K562 (cell line): Measurements from ENCODE around the gene HJV. TPM values are rescaled to one million over a fixed set of nuclear protein-coding genes. Genes with fewer than 3 reads are reported as not detected.

Experiments
- ARHGAP35 ChIP-seq: fragments of 450-650 bp; IDR thresholded peaks from 2 replicates; pipeline ENCODE4 v1.6.1; 2018; ENCODE audit not compliant: partially characterized antibody
- CBX2 ChIP-seq: fragments of 200-600 bp; sonication (generic); IDR thresholded peaks from one replicate; pipeline ENCODE4 v1.6.1; 2012; ENCODE audit warnings: mild to moderate bottlenecking, low read length, inconsistent platforms; ENCODE audit not compliant: insufficient read depth, poor library complexity, severe bottlenecking
- CBX5 ChIP-seq: IDR thresholded peaks from 2 replicates; pipeline ENCODE4 v1.6.1; 2014; ENCODE audit warnings: low read depth, borderline replicate concordance
- CHD2 ChIP-seq: IDR thresholded peaks from 2 replicates; pipeline ENCODE4 v1.6.1; 2011; ENCODE audit warnings: low read depth, low read length
- DIDO1 ChIP-seq: fragments of 450-650 bp; IDR thresholded peaks from 2 replicates; pipeline ENCODE4 v1.6.1; 2016; ENCODE audit warnings: low read depth, missing biosample characterization, missing genetic modification characterization
- ETV1 ChIP-seq: fragments of 450-650 bp; conservative IDR thresholded peaks from 2 replicates; pipeline ENCODE4 v1.6.1; 2016; ENCODE audit warnings: missing genetic modification characterization, control low read depth, low read depth, missing compliant biosample characterization
- GABPB1 ChIP-seq: sonication (generic); formaldehyde crosslinking; IDR thresholded peaks from 2 replicates; pipeline ENCODE4 v1.8.0; 2022; ENCODE audit warnings: mild to moderate bottlenecking, missing genetic modification reagents
- GATAD2A ChIP-seq: fragments of 450-650 bp; IDR thresholded peaks from 2 replicates; pipeline ENCODE4 v1.6.1; 2017
- GTF2E2 ChIP-seq: fragments of 200-800 bp; sonication (Bioruptor generic); IDR thresholded peaks from 2 replicates; pipeline ENCODE4 v1.6.1; 2016; ENCODE audit warnings: missing genetic modification characterization, missing compliant biosample characterization
- HDAC2 ChIP-seq: fragments of 450-650 bp; IDR thresholded peaks from 2 replicates; pipeline ENCODE4 v1.6.1; 2016; ENCODE audit warnings: mild to moderate bottlenecking
- ILF3 ChIP-seq: fragments of 450-650 bp; IDR thresholded peaks from 2 replicates; pipeline ENCODE4 v1.6.1; 2018; ENCODE audit warnings: antibody characterized with exemption, mild to moderate bottlenecking, moderate library complexity, borderline replicate concordance
- JUND ChIP-seq, 2 experiments: IDR thresholded peaks; 2 replicates in 1 of 2; 3 replicates in 1 of 2; pipeline ENCODE4 v1.6.1; 2011; ENCODE audit warnings: borderline replicate concordance in 2 of 2, low read depth in 2 of 2, low read length in 2 of 2, improper control_type of control experiment in 1 of 2, missing biosample characterization in 1 of 2, missing genetic modification characterization in 1 of 2, missing genetic modification reagents in 1 of 2
- KDM4B ChIP-seq, 2 experiments: fragments of 450-650 bp in 1 of 2; sonication (generic) in 1 of 2; IDR thresholded peaks; 2 replicates each; pipeline ENCODE4 v1.6.1; 2016 to 2017; ENCODE audit warnings: borderline replicate concordance in 2 of 2, antibody characterized with exemption in 1 of 2, low read depth in 1 of 2, mild to moderate bottlenecking in 1 of 2
- KDM5B ChIP-seq: fragments of 200-600 bp; sonication (generic); IDR thresholded peaks from 2 replicates; pipeline ENCODE4 v1.6.1; 2012; ENCODE audit warnings: low read depth, mild to moderate bottlenecking, moderate library complexity, low read length, control low read depth, inconsistent platforms; ENCODE audit not compliant: insufficient replicate concordance
- MAFK ChIP-seq: IDR thresholded peaks from 2 replicates; pipeline ENCODE4 v1.6.1; 2011; ENCODE audit warnings: low read length, improper control_type of control experiment
- NFIC ChIP-seq: fragments of 450-650 bp; IDR thresholded peaks from 2 replicates; pipeline ENCODE4 v1.6.1; 2017; ENCODE audit warnings: mild to moderate bottlenecking, inconsistent platforms
- PHB2 ChIP-seq: fragments of 450-650 bp; IDR thresholded peaks from 2 replicates; pipeline ENCODE4 v1.6.1; 2017; ENCODE audit warnings: low read depth
- RCOR1 ChIP-seq, 2 experiments: IDR thresholded peaks; 2 replicates each; pipeline ENCODE4 v1.6.1; 2012; ENCODE audit warnings: low read depth in 2 of 2, low read length in 2 of 2, borderline replicate concordance in 1 of 2, improper control_type of control experiment in 1 of 2
- SMAD2 ChIP-seq: fragments of 150-350 bp; IDR thresholded peaks from 2 replicates; pipeline ENCODE4 v1.6.1; 2014; ENCODE audit warnings: low read depth, mild to moderate bottlenecking, low read length
- SP1 ChIP-seq: sonication (generic); formaldehyde crosslinking; IDR thresholded peaks from 2 replicates; pipeline ENCODE4 v1.8.1; 2022; ENCODE audit warnings: mild to moderate bottlenecking, missing genetic modification reagents
- STAT5B ChIP-seq: fragments of 250-450 bp; sonication (Bioruptor Pico); IDR thresholded peaks from 2 replicates; pipeline ENCODE4 v1.8.0; 2021; ENCODE audit warnings: mild to moderate bottlenecking, inconsistent platforms
- TBL1XR1 ChIP-seq, 2 experiments: IDR thresholded peaks; 2 replicates each; pipeline ENCODE4 v1.6.1; 2012; ENCODE audit warnings: improper control_type of control experiment in 2 of 2, low read length in 2 of 2, mild to moderate bottlenecking in 1 of 2
- YBX1 ChIP-seq: fragments of 450-650 bp; IDR thresholded peaks from 2 replicates; pipeline ENCODE4 v1.7.1; 2016; ENCODE audit warnings: mild to moderate bottlenecking
- ZFX ChIP-seq: sonication (generic); formaldehyde crosslinking; IDR thresholded peaks from 2 replicates; pipeline ENCODE4 v1.8.0; 2022; ENCODE audit warnings: mild to moderate bottlenecking, missing genetic modification reagents, moderate library complexity
- ZNF3 ChIP-seq: fragments of 250-450 bp; sonication (Bioruptor Pico); IDR thresholded peaks from 2 replicates; pipeline ENCODE4 v1.5.0; 2021; ENCODE audit warnings: mild to moderate bottlenecking, moderate library complexity
- ZNF311 ChIP-seq: fragments of 250-450 bp; sonication (Bioruptor Pico); IDR thresholded peaks from 2 replicates; pipeline ENCODE4 v1.4.0; 2020; ENCODE audit warnings: mild to moderate bottlenecking, moderate library complexity
- ZNF589 ChIP-seq: fragments of 200-800 bp; sonication (Bioruptor generic); IDR thresholded peaks from 2 replicates; pipeline ENCODE4 v1.6.1; 2016; ENCODE audit warnings: low read depth, missing genetic modification characterization, missing compliant biosample characterization
- ZNF644 ChIP-seq: fragments of 200-800 bp; sonication (Bioruptor generic); IDR thresholded peaks from 2 replicates; pipeline ENCODE4 v1.6.1; 2016; ENCODE audit warnings: low read depth, missing genetic modification characterization, missing compliant biosample characterization
- polyA plus RNA-seq, 8 experiments: library from polyadenylated mRNA; depleted of rRNA in 4 of 8; stranded (reverse) in 5 of 8; unstranded in 3 of 8; fragments of >200 nt; fragmentation: Nextera tagmentation in 2 of 8; fragmentation: Illumina TruSeq in 1 of 8; extraction: Ambion mirVana in 2 of 8; extraction: Trizol in 1 of 8; gene quantifications; 2 replicates each; pipeline versions ENCODE4 v1.2.1 to v1.2.3, GENCODE V29; 2011 to 2014; ENCODE audit warnings: inconsistent platforms in 1 of 8, missing spikeins in 1 of 8
- total RNA-seq, 7 experiments: library from RNA; depleted of rRNA in 6 of 7; stranded (reverse); fragments of >200 nt in 6 of 7; fragmentation: Illumina TruSeq in 2 of 7; extraction: Trizol in 2 of 7; gene quantifications; 2 replicates each; pipeline versions ENCODE4 v1.2.1 to v1.2.3, GENCODE V29; 2011 to 2021; ENCODE audit warnings: low replicate concordance in 1 of 7
- TF ChIP-seq, protein P1 (sequence below): fragments of 450-650 bp; IDR thresholded peaks from 2 replicates; pipeline ENCODE4 v1.6.1; 2016; ENCODE audit warnings: low read depth, mild to moderate bottlenecking, moderate library complexity
- TF ChIP-seq, protein P2 (sequence below): fragments of 250-450 bp; sonication (Bioruptor Pico); IDR thresholded peaks from 2 replicates; pipeline ENCODE4 v1.8.0; 2021; ENCODE audit warnings: moderate library complexity, mild to moderate bottlenecking, inconsistent platforms

The HJV gene
- total and polyA plus RNA-seq, 9 of the 15 experiments (the other 6 are each of a cell fraction or from before 2014, with no cell fraction given): 1.0 to 6.6 (median 2.4) TPM

DNA sequence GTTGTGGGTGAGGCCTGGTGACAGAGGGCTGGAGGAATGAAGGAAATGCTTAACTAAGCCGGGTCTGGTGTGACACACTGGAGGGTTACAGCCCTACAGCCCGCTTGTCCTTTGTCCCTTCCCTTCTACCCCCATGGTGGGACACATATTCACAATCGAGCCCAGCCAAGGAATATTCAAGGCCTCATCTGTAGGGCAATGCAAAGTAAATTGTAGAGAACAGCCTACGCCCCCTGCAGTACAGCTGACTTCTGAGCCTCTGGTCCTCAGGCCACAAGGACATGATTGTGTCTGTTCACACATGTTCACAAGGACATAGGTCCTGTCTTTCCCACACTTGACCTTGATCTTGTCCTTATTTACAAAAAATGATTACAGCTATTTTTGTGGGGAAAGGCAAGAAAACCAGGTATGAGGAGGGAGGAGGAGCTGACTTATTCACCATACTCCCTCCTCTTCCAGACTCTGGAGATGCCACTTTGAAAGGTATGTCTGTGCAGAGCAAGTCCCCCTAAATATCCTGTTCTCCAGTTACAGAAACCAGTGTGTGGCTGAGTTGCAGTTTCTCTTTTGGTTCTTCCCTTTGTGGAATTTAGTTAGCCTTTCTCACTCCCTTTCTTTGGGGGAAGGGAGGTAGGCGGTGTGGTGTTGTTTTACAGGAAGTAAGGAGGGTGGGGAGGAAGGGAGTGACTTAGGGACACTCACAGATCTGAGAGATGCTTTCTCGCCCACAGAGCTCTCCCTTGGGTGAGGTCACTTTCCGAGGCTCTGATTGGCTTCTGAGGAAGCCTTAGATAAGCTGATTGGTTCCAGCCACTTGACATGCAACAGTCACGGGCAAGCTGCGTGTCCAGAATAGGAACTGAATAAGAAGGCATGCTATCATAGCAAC is 42.4 kb downstream of the HJV start (continued):
- TF ChIP-seq PHB2 (no peak), ETV1 (peak; percentile 99), TBL1XR1 (IDR thresholded peaks at IDR 0.05; ENCODE audit: low read length in 2 of 2) (no peak; a peak in 1 of 4 replicates), HDAC2 (0 out of 2 replicates have a peak, but pooled peaks have one; percentile 54), STAT5B (CRISPR knock-in tag) (no peak), SP1 (CRISPR knock-in tag) (peak; percentile 68), JUND (IDR thresholded peaks at IDR 0.05; ENCODE audit: borderline replicate concordance, low read depth, low read length) (peak; percentile 99), JUND (tag; IDR thresholded peaks at IDR 0.05; ENCODE audit: borderline replicate concordance, low read depth, low read length) (peak; percentile 99), ZNF311 (peak; percentile 75), CHD2 (peak; percentile 59), DIDO1 (tag) (peak; percentile 32; the same call in 1 of the 2 replicates), RCOR1 (IDR thresholded peaks at IDR 0.05; ENCODE audit: borderline replicate concordance in 1 of 2, low read depth in 2 of 2, low read length in 2 of 2) (peak in 1 of 2 experiments; percentile 75; a peak in 3 of 4 replicates), ILF3 (no peak), CBX2 (no peak), GATAD2A (peak; percentile 63; the same call in 1 of the 2 replicates), YBX1 (no peak), ARHGAP35 (no peak), ZFX (peak; percentile 65; the same call in 1 of the 2 replicates), ZNF644 (tag) (peak; percentile 40; the same call in 1 of the 2 replicates), MAFK (peak; percentile 20; the same call in 1 of the 2 replicates), ZNF589 (peak; percentile 45; the same call in 1 of the 2 replicates), KDM4B (IDR thresholded peaks at IDR 0.05; ENCODE audit: borderline replicate concordance in 2 of 2, low read depth in 1 of 2) (no peak), CBX5 (no peak), KDM5B (peak; percentile 34), GABPB1 (CRISPR knock-in tag) (no peak; the same call in 1 of the 2 replicates), NFIC (no peak), GTF2E2 (tag) (no peak; the same call in 1 of the 2 replicates), SMAD2 (no peak), ZNF3 (CRISPR knock-in tag) (no peak)
- TF ChIP-seq, protein P1, sequence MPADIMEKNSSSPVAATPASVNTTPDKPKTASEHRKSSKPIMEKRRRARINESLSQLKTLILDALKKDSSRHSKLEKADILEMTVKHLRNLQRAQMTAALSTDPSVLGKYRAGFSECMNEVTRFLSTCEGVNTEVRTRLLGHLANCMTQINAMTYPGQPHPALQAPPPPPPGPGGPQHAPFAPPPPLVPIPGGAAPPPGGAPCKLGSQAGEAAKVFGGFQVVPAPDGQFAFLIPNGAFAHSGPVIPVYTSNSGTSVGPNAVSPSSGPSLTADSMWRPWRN: no peak; the same call in 1 of the 2 replicates
- TF ChIP-seq, protein P2, sequence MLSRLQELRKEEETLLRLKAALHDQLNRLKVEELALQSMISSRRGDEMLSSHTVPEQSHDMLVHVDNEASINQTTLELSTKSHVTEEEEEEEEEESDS (CRISPR knock-in tag): no peak
